K562 (cell line): ENCODE results near the gene DARS2. TPM values are rescaled to one million over a fixed set of nuclear protein-coding genes. Genes with fewer than 3 reads are reported as not detected.

Experiments
- ATF2 ChIP-seq: sonication (generic); formaldehyde crosslinking; IDR thresholded peaks from 2 replicates; pipeline ENCODE4 v1.8.1; 2022; ENCODE audit warnings: missing genetic modification reagents
- BRF1 ChIP-seq: IDR thresholded peaks from 3 replicates; pipeline ENCODE4 v1.6.1; 2011; ENCODE audit warnings: borderline replicate concordance, mild to moderate bottlenecking; ENCODE audit not compliant: insufficient read length; ENCODE audit errors: extremely low read depth
- DIDO1 ChIP-seq: fragments of 450-650 bp; IDR thresholded peaks from 2 replicates; pipeline ENCODE4 v1.6.1; 2016; ENCODE audit warnings: low read depth, missing biosample characterization, missing genetic modification characterization
- ELF2 ChIP-seq: fragments of 250-450 bp; sonication (Bioruptor Pico); IDR thresholded peaks from 2 replicates; pipeline ENCODE4 v1.5.0; 2021; ENCODE audit warnings: mild to moderate bottlenecking
- ETV6 ChIP-seq, 3 experiments: fragments of 150-350 bp in 1 of 3; sonication (generic) in 1 of 3; formaldehyde crosslinking in 1 of 3; IDR thresholded peaks; 2 replicates each; pipeline versions ENCODE4 v1.6.1 to v1.8.0; 2014 to 2022; ENCODE audit warnings: borderline replicate concordance in 2 of 3, low read depth in 2 of 3, antibody characterized with exemption in 1 of 3, low read length in 1 of 3, mild to moderate bottlenecking in 1 of 3, missing genetic modification reagents in 1 of 3
- FIP1L1 ChIP-seq: fragments of 200-400 bp; formaldehyde crosslinking; IDR thresholded peaks from 2 replicates; pipeline ENCODE4 v1.6.1; 2018; ENCODE audit warnings: mild to moderate bottlenecking, low read depth, low read length; ENCODE audit not compliant: poor library complexity, severe bottlenecking
- FOXK1 ChIP-seq: sonication (generic); formaldehyde crosslinking; IDR thresholded peaks from 2 replicates; pipeline ENCODE4 v1.8.0; 2022; ENCODE audit warnings: missing genetic modification reagents, mild to moderate bottlenecking, borderline replicate concordance
- FOXM1 ChIP-seq, 2 experiments: fragments of 450-650 bp in 1 of 2; sonication (generic) in 1 of 2; formaldehyde crosslinking in 1 of 2; IDR thresholded peaks; 2 replicates each; pipeline versions ENCODE4 v1.6.1 to v1.9.0; 2017 to 2022; ENCODE audit warnings: low read depth in 2 of 2, mild to moderate bottlenecking in 2 of 2, missing genetic modification reagents in 1 of 2, moderate library complexity in 1 of 2
- KLF1 ChIP-seq: fragments of 450-650 bp; IDR thresholded peaks from 2 replicates; pipeline ENCODE4 v1.6.1; 2016; ENCODE audit warnings: missing genetic modification characterization, missing compliant biosample characterization
- KLF6 ChIP-seq: fragments of 250-450 bp; sonication (Bioruptor Pico); IDR thresholded peaks from 2 replicates; pipeline ENCODE4 v1.4.0; 2020; ENCODE audit warnings: mild to moderate bottlenecking, moderate library complexity, borderline replicate concordance
- NONO ChIP-seq, 2 experiments: fragments of 200-400 bp in 1 of 2; fragments of 450-650 bp in 1 of 2; formaldehyde crosslinking in 1 of 2; IDR thresholded peaks; 2 replicates each; pipeline ENCODE4 v1.6.1; 2017; ENCODE audit warnings: low read depth in 2 of 2, mild to moderate bottlenecking in 2 of 2, moderate library complexity in 2 of 2, low read length in 1 of 2
- RB1 ChIP-seq: fragments of 450-650 bp; IDR thresholded peaks from 2 replicates; pipeline ENCODE4 v1.6.1; 2017; ENCODE audit warnings: low read depth, mild to moderate bottlenecking
- TAF9B ChIP-seq: fragments of 450-650 bp; IDR thresholded peaks from 2 replicates; pipeline ENCODE4 v1.6.1; 2018; ENCODE audit warnings: mild to moderate bottlenecking; ENCODE audit not compliant: partially characterized antibody
- TBP ChIP-seq: optimal IDR thresholded peaks from 2 replicates; pipeline ENCODE3; 2011; ENCODE audit warnings: low read depth, low read length, improper control_type of control experiment
- TEAD1 ChIP-seq, 2 experiments: fragments of 450-650 bp in 1 of 2; sonication (generic) in 1 of 2; formaldehyde crosslinking; IDR thresholded peaks; 2 replicates each; pipeline versions ENCODE4 v1.4.0 to v1.8.0; 2020 to 2022; ENCODE audit warnings: mild to moderate bottlenecking in 2 of 2, missing genetic modification reagents in 1 of 2
- TSC22D4 ChIP-seq: fragments of 450-650 bp; IDR thresholded peaks from 2 replicates; pipeline ENCODE4 v1.6.1; 2016; ENCODE audit warnings: missing genetic modification characterization, missing biosample characterization, control low read depth
- ZBTB1 ChIP-seq: sonication (generic); formaldehyde crosslinking; IDR thresholded peaks from 2 replicates; pipeline ENCODE4 v1.8.1; 2023; ENCODE audit warnings: missing genetic modification reagents, low read depth, mild to moderate bottlenecking, borderline replicate concordance
- polyA plus RNA-seq, 8 experiments: library from polyadenylated mRNA; depleted of rRNA in 4 of 8; stranded (reverse) in 5 of 8; unstranded in 3 of 8; fragments of >200 nt; fragmentation: Nextera tagmentation in 2 of 8; fragmentation: Illumina TruSeq in 1 of 8; extraction: Ambion mirVana in 2 of 8; extraction: Trizol in 1 of 8; gene quantifications; 2 replicates each; pipeline versions ENCODE4 v1.2.1 to v1.2.3, GENCODE V29; 2011 to 2014; ENCODE audit warnings: inconsistent platforms in 1 of 8, missing spikeins in 1 of 8
- total RNA-seq, 7 experiments: library from RNA; depleted of rRNA in 6 of 7; stranded (reverse); fragments of >200 nt in 6 of 7; fragmentation: Illumina TruSeq in 2 of 7; extraction: Trizol in 2 of 7; gene quantifications; 2 replicates each; pipeline versions ENCODE4 v1.2.1 to v1.2.3, GENCODE V29; 2011 to 2021; ENCODE audit warnings: low replicate concordance in 1 of 7
- TF ChIP-seq, protein P1 (sequence below), 3 experiments: fragments of 200-800 bp in 1 of 3; sonication (Bioruptor generic) in 1 of 3; sonication (generic) in 1 of 3; formaldehyde crosslinking in 1 of 3; IDR thresholded peaks; 2 replicates each; pipeline versions ENCODE4 v1.6.1 to v1.8.0; 2016 to 2022; ENCODE audit warnings: mild to moderate bottlenecking in 2 of 3, missing compliant biosample characterization in 2 of 3, missing genetic modification characterization in 2 of 3, missing genetic modification reagents in 1 of 3
- TF ChIP-seq, protein P2 (sequence below): fragments of 450-650 bp; IDR thresholded peaks from 2 replicates; pipeline ENCODE4 v1.6.1; 2016; ENCODE audit warnings: mild to moderate bottlenecking

DARS2 gene
- total and polyA plus RNA-seq, 9 of the 15 experiments (the other 6 are each of a cell fraction or from before 2014, with no cell fraction given), result 36.4 to 96.7 (median 68.6) TPM

- TF ChIP-seq TBP (no peak), ZBTB1 (CRISPR knock-in tag) (peak; percentile 38; the same call in 1 of the 2 replicates), TEAD1 (CRISPR knock-in tag; IDR thresholded peaks at IDR 0.05) (peak in 1 of 2 experiments; percentile 10; a peak in 1 of 4 replicates), ETV6 (IDR thresholded peaks at IDR 0.05; ENCODE audit: borderline replicate concordance in 1 of 2, low read depth in 2 of 2, low read length in 1 of 2) (peak; percentile 94 to 96; a peak in 3 of 4 replicates), ETV6 (CRISPR knock-in tag; IDR thresholded peaks at IDR 0.05; ENCODE audit: borderline replicate concordance) (no peak), TAF9B (peak; percentile 11), FOXK1 (no peak), ATF2 (CRISPR knock-in tag) (no peak), DIDO1 (tag) (no peak), KLF6 (CRISPR knock-in tag) (peak; percentile 76; the same call in 1 of the 2 replicates), ELF2 (peak; percentile 60), TSC22D4 (no peak), RB1 (peak; percentile 91), FOXM1 (IDR thresholded peaks at IDR 0.05; ENCODE audit: low read depth) (peak; percentile 30; the same call in 1 of the 2 replicates), FOXM1 (CRISPR knock-in tag; IDR thresholded peaks at IDR 0.05; ENCODE audit: low read depth) (no peak), FIP1L1 (peak; percentile 50), KLF1 (tag) (peak; percentile 86), NONO (IDR thresholded peaks at IDR 0.05; ENCODE audit: low read depth in 2 of 2, low read length in 1 of 2) (peak in 1 of 2 experiments; percentile 80; a peak in 1 of 4 replicates), BRF1 (no peak)
- TF ChIP-seq, protein P1, sequence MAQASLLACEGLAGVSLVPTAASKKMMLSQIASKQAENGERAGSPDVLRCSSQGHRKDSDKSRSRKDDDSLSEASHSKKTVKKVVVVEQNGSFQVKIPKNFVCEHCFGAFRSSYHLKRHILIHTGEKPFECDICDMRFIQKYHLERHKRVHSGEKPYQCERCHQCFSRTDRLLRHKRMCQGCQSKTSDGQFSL (CRISPR knock-in tag; IDR thresholded peaks at IDR 0.05), result peak; percentile 82; the same call in 1 of the 2 replicates
- TF ChIP-seq, protein P1 (tag; IDR thresholded peaks at IDR 0.05), result peak in 1 of 2 experiments; percentile 93; a peak in 2 of 4 replicates
- TF ChIP-seq, protein P2, sequence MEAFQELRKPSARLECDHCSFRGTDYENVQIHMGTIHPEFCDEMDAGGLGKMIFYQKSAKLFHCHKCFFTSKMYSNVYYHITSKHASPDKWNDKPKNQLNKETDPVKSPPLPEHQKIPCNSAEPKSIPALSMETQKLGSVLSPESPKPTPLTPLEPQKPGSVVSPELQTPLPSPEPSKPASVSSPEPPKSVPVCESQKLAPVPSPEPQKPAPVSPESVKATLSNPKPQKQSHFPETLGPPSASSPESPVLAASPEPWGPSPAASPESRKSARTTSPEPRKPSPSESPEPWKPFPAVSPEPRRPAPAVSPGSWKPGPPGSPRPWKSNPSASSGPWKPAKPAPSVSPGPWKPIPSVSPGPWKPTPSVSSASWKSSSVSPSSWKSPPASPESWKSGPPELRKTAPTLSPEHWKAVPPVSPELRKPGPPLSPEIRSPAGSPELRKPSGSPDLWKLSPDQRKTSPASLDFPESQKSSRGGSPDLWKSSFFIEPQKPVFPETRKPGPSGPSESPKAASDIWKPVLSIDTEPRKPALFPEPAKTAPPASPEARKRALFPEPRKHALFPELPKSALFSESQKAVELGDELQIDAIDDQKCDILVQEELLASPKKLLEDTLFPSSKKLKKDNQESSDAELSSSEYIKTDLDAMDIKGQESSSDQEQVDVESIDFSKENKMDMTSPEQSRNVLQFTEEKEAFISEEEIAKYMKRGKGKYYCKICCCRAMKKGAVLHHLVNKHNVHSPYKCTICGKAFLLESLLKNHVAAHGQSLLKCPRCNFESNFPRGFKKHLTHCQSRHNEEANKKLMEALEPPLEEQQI, result no peak; the same call in 1 of the 2 replicates
Measured at GRCh38 chr1:173868266-173869020, 44.0 kb downstream of the DARS2 start, which contains the start of gene ZBTB37 (continued).
